ENCODE results near the gene CHD6.
A peak's percentile ranks its signal among the peaks of the same experiment; 100 is the strongest.

The CHD6 gene

GRCh38 chr20:41370176-41370575, 248.0 kb downstream of the CHD6 start:
- Histone ChIP-seq H3K27ac (no peak overlapping the region), H3K36me3 (replicated peaks) (no peaks in the 10 kb centered on the region), H3K4me3 (ENCODE audit: low read depth, low read length) (no peak overlapping the region), H3K27me3 (replicated peaks) (peaks cover 25% of the 10 kb centered on the region)
- no peak for DNase-seq
- in situ Hi-C loops (cut with HindIII; ENCODE audit: low pct_ligation_motif_present, low sequenced_read_pairs), result no loop called here
- no peak for TF ChIP-seq CTCF (IDR thresholded peaks at IDR 0.05; ENCODE audit: low read depth, low read length, missing control alignments)

GRCh38 chr20:41369673-41370072, 248.5 kb downstream of the CHD6 start:
- DNase-seq, result no peak
- Histone ChIP-seq H3K4me3 (ENCODE audit: low read depth, low read length) (no peak overlapping the region), H3K27me3 (replicated peaks) (peaks cover 30% of the 10 kb centered on the region), H3K27ac (no peak overlapping the region), H3K36me3 (replicated peaks) (no peaks in the 10 kb centered on the region)
- TF ChIP-seq CTCF (IDR thresholded peaks at IDR 0.05; ENCODE audit: low read depth, low read length, missing control alignments), result no peak
- in situ Hi-C loops (cut with HindIII; ENCODE audit: low pct_ligation_motif_present, low sequenced_read_pairs), result no loop called here

- DNase-seq, result no peak
- no peak for TF ChIP-seq CTCF (IDR thresholded peaks at IDR 0.05; ENCODE audit: low read depth, low read length, missing control alignments)
Measured at GRCh38 chr20:41367956-41368355, 250.2 kb downstream of the CHD6 start.

GRCh38 chr20:41367393-41367695, 250.8 kb downstream of the CHD6 start:
- Histone ChIP-seq H3K27me3 (replicated peaks) (peaks cover 33% of the 10 kb centered on the region), H3K36me3 (replicated peaks) (no peaks in the 10 kb centered on the region), H3K27ac (no peak overlapping the region), H3K4me3 (ENCODE audit: low read depth, low read length) (no peak overlapping the region)
- no peak for DNase-seq
- in situ Hi-C loops (cut with HindIII; ENCODE audit: low pct_ligation_motif_present, low sequenced_read_pairs), result no loop called here
- TF ChIP-seq CTCF (IDR thresholded peaks at IDR 0.05; ENCODE audit: low read depth, low read length, missing control alignments), result no peak

More at GRCh38 chr20:41367956-41368355, 250.2 kb downstream of the CHD6 start:
- in situ Hi-C loops (cut with HindIII; ENCODE audit: low pct_ligation_motif_present, low sequenced_read_pairs), result no loop called here
- Histone ChIP-seq H3K4me3 (ENCODE audit: low read depth, low read length) (no peak overlapping the region), H3K27me3 (replicated peaks) (peaks cover 33% of the 10 kb centered on the region), H3K27ac (no peak overlapping the region), H3K36me3 (replicated peaks) (no peaks in the 10 kb centered on the region)

- H3K27me3 ChIP-seq (replicated peaks), result peaks cover 33% of the 10 kb centered on the region
- peak within 1 kb of the TSS; percentile 26 for H3K4me3 ChIP-seq (ENCODE audit: low read depth, low read length)
- no peak for DNase-seq
- in situ Hi-C loops (cut with HindIII; ENCODE audit: low pct_ligation_motif_present, low sequenced_read_pairs), result no loop called here
- no peak within 1 kb of the TSS for H3K27ac ChIP-seq
- H3K36me3 ChIP-seq (replicated peaks), result no peaks in the 10 kb centered on the region
- no peak for TF ChIP-seq CTCF (IDR thresholded peaks at IDR 0.05; ENCODE audit: low read depth, low read length, missing control alignments)
Measured at GRCh38 chr20:41366546-41367392, 251.4 kb downstream of the CHD6 start, which contains the start of gene EMILIN3. TSS of gene EMILIN3 (minus strand) at chr20:41366818. CDS start at chr20:41366634, 184 bp downstream.
